H1 (cell line): Measurements from ENCODE around the gene MUC22. TPM values are rescaled to one million over a fixed set of nuclear protein-coding genes. Genes with fewer than 3 reads are reported as not detected.
"Not testable (repeated sequence)": the region's sequence is repeated elsewhere in the genome, so short reads cannot be mapped to it uniquely, and the experiment has no call there.

Experiments
- CTCF ChIA-PET: fragments of 300-600 bp; sonication (Branson Sonifier 250); formaldehyde crosslinking; loops from one replicate; lab custom pipeline; 2021; ENCODE audit not compliant: partially characterized antibody; lab: Charles Lee
- POLR2A ChIA-PET: fragments of 300-600 bp; sonication (Branson Sonifier 250); formaldehyde crosslinking; loops from one replicate; lab custom pipeline; 2021; ENCODE audit warnings: inconsistent platforms; ENCODE audit not compliant: partially characterized antibody; lab: Charles Lee
- DNase-seq, 2 experiments: peaks; one replicate each; pipeline versions ENCODE4 v3.0.0 to v3.0.0-alpha.2; 2010 to 2022; ENCODE audit warnings: low spot score in 2 of 2, low read depth in 1 of 2, mixed read lengths in 1 of 2
- FAIRE-seq: peaks from 2 replicates; lab custom pipeline; 2011; peaks lifted over from hg19 to GRCh38; lab: Jason Lieb, UNC
- H2AFZ ChIP-seq: 2 replicates; pipeline ENCODE4 v1.8.1; 2012; ENCODE audit warnings: low read length, inconsistent platforms
- H2AK5ac ChIP-seq: 2 replicates; pipeline ENCODE4 v1.6.1; 2013; ENCODE audit warnings: low read depth, low read length
- H2BK120ac ChIP-seq: replicated peaks from 2 replicates; pipeline ENCODE3; 2013; ENCODE audit warnings: low read depth, low read length, inconsistent platforms
- H2BK12ac ChIP-seq: 2 replicates; pipeline ENCODE4 v1.6.1; 2013; ENCODE audit warnings: low read depth, low read length
- H2BK15ac ChIP-seq: 2 replicates; pipeline ENCODE4 v1.6.1; 2013; ENCODE audit warnings: low read length
- H2BK20ac ChIP-seq: 2 replicates; pipeline ENCODE4 v1.6.1; 2013; ENCODE audit warnings: low read length
- H2BK5ac ChIP-seq: 2 replicates; pipeline ENCODE4 v1.6.1; 2013; ENCODE audit warnings: low read depth, low read length
- H3K14ac ChIP-seq: 2 replicates; pipeline ENCODE4 v1.6.1; 2013; ENCODE audit warnings: inconsistent platforms; ENCODE audit not compliant: insufficient read length
- H3K18ac ChIP-seq: 2 replicates; pipeline ENCODE4 v1.6.1; 2013; ENCODE audit warnings: low read length; ENCODE audit errors: extremely low read depth
- H3K23ac ChIP-seq: 2 replicates; pipeline ENCODE4 v1.6.1; 2013; ENCODE audit warnings: inconsistent platforms; ENCODE audit not compliant: insufficient read length
- H3K23me2 ChIP-seq: 2 replicates; pipeline ENCODE4 v1.6.1; 2013; ENCODE audit warnings: low read depth, low read length
- H3K27ac ChIP-seq: 2 replicates; pipeline ENCODE4 v1.6.1; 2011; ENCODE audit warnings: low read depth, low read length, inconsistent platforms
- H3K27me3 ChIP-seq, 4 experiments: replicated peaks in 1 of 4; 1 replicate in 1 of 4; 2 replicates in 3 of 4; pipeline versions ENCODE4 v1.6.1 to v1.8.1; 2011 to 2013; ENCODE audit warnings: low read length in 3 of 4, mild to moderate bottlenecking in 3 of 4, inconsistent platforms in 2 of 4, mixed read lengths in 2 of 4, moderate library complexity in 1 of 4; ENCODE audit not compliant: control insufficient read depth in 3 of 4, insufficient read depth in 3 of 4; ENCODE audit errors: extremely low read depth in 1 of 4
- H3K36me3 ChIP-seq, 4 experiments: 2 replicates each; pipeline versions ENCODE4 v1.6.1 to v1.8.1; 2011 to 2013; ENCODE audit warnings: mild to moderate bottlenecking in 4 of 4, low read length in 3 of 4, moderate library complexity in 2 of 4, control low read depth in 1 of 4, inconsistent platforms in 1 of 4; ENCODE audit not compliant: insufficient read depth in 4 of 4, control insufficient read depth in 2 of 4
- H3K4ac ChIP-seq: replicated peaks from 2 replicates; pipeline ENCODE3; 2013; ENCODE audit warnings: low read length, low read depth, mixed read lengths, inconsistent platforms; ENCODE audit not compliant: insufficient read length
- H3K4me1 ChIP-seq, 4 experiments: replicated peaks in 1 of 4; 1 replicate in 1 of 4; 2 replicates in 3 of 4; pipeline versions ENCODE4 v1.6.1 to v1.8.1; 2011 to 2013; ENCODE audit warnings: low read length in 3 of 4, inconsistent platforms in 2 of 4, mixed read lengths in 1 of 4; ENCODE audit not compliant: insufficient read depth in 4 of 4, control insufficient read depth in 3 of 4
- H3K4me2 ChIP-seq, 2 experiments: 2 replicates each; pipeline versions ENCODE4 v1.6.1 to v1.8.1; 2011 to 2013; ENCODE audit warnings: low read depth in 2 of 2, low read length in 2 of 2, control low read depth in 1 of 2, inconsistent platforms in 1 of 2, mild to moderate bottlenecking in 1 of 2; ENCODE audit not compliant: insufficient read depth in 1 of 2
- H3K4me3 ChIP-seq, 4 experiments: fragments of 200-600, 300-600 bp in 1 of 4; sonication (generic), shearing (Covaris generic), sonication (Bioruptor Twin) in 1 of 4; 2 replicates each; pipeline versions ENCODE4 v1.5.1 to v1.8.1; 2011 to 2016; ENCODE audit warnings: low read length in 4 of 4, low read depth in 3 of 4, control low read depth in 2 of 4, inconsistent platforms in 2 of 4, mild to moderate bottlenecking in 2 of 4, mixed read lengths in 1 of 4, moderate library complexity in 1 of 4; ENCODE audit not compliant: insufficient read depth in 2 of 4; ENCODE audit errors: extremely low read depth in 1 of 4
- H3K56ac ChIP-seq: replicated peaks from 2 replicates; pipeline ENCODE3; 2013; ENCODE audit warnings: low read depth, mild to moderate bottlenecking, mixed read lengths, low read length, inconsistent platforms; ENCODE audit not compliant: insufficient read length
- H3K79me1 ChIP-seq: 2 replicates; pipeline ENCODE4 v1.6.1; 2013; ENCODE audit warnings: low read depth, low read length, control low read depth
- H3K79me2 ChIP-seq, 2 experiments: 2 replicates each; pipeline versions ENCODE4 v1.6.1 to v1.8.1; 2012 to 2013; ENCODE audit warnings: low read length in 2 of 2, mild to moderate bottlenecking in 2 of 2, inconsistent platforms in 1 of 2; ENCODE audit not compliant: insufficient read depth in 2 of 2, control insufficient read depth in 1 of 2
- H3K9ac ChIP-seq, 4 experiments: replicated peaks in 1 of 4; 1 replicate in 1 of 4; 2 replicates in 3 of 4; pipeline versions ENCODE4 v1.6.1 to v1.8.1; 2011 to 2013; ENCODE audit warnings: low read depth in 3 of 4, low read length in 3 of 4, control low read depth in 2 of 4, mild to moderate bottlenecking in 2 of 4, moderate library complexity in 2 of 4, inconsistent platforms in 1 of 4; ENCODE audit errors: extremely low read depth in 1 of 4
- H3K9me3 ChIP-seq, 2 experiments: 2 replicates each; pipeline versions ENCODE4 v1.6.1 to v1.8.1; 2012 to 2013; ENCODE audit warnings: mild to moderate bottlenecking in 2 of 2, moderate library complexity in 2 of 2, control low read depth in 1 of 2, inconsistent platforms in 1 of 2, low read depth in 1 of 2, low read length in 1 of 2, mixed read lengths in 1 of 2; ENCODE audit not compliant: insufficient read depth in 2 of 2
- H4K20me1 ChIP-seq, 2 experiments: replicated peaks in 1 of 2; 2 replicates each; pipeline versions ENCODE3 to v1.8.1; 2011 to 2013; ENCODE audit warnings: inconsistent platforms in 2 of 2, low read length in 2 of 2, mild to moderate bottlenecking in 1 of 2; ENCODE audit not compliant: insufficient read depth in 2 of 2, control insufficient read depth in 1 of 2
- H4K5ac ChIP-seq: 2 replicates; pipeline ENCODE4 v1.6.1; 2013; ENCODE audit warnings: low read length, low read depth, mixed read lengths, inconsistent platforms; ENCODE audit not compliant: insufficient read length
- H4K8ac ChIP-seq: 2 replicates; pipeline ENCODE4 v1.8.0; 2013; ENCODE audit warnings: mild to moderate bottlenecking, moderate library complexity, low read length, inconsistent platforms; ENCODE audit not compliant: insufficient read depth; ENCODE audit errors: extremely low read depth
- H4K91ac ChIP-seq: replicated peaks from 2 replicates; pipeline ENCODE3; 2013; ENCODE audit warnings: low read length, mixed read lengths, inconsistent platforms; ENCODE audit not compliant: insufficient read length
- WGBS, 2 experiments: shearing (Covaris generic) in 1 of 2; methylation state at CpG; one replicate each; pipeline versions ENCODE4 v1.1.6 to v1.1.7; 2013 to 2015; ENCODE audit warnings: low lambda C conversion rate in 2 of 2, mixed read lengths in 2 of 2, inconsistent platforms in 1 of 2, low coverage in 1 of 2, missing lambda C conversion rate in 1 of 2; ENCODE audit not compliant: insufficient replicate concordance in 2 of 2, insufficient coverage in 1 of 2, insufficient read length in 1 of 2; ENCODE audit errors: extremely low coverage in 1 of 2, missing lambda C conversion rate in 1 of 2; 5-methylcytosine and 5-hydroxymethylcytosine counted together
- polyA plus RNA-seq, 7 experiments: library from polyadenylated mRNA; depleted of rRNA in 3 of 7; stranded (reverse) in 5 of 7; unstranded in 2 of 7; fragments of >200 nt in 5 of 7; fragments of 200-250 nt in 2 of 7; gene quantifications; 1 replicate in 5 of 7; 2 replicates in 1 of 7; 4 replicates in 1 of 7; pipeline versions ENCODE4 v1.2.1 to v1.2.3, GENCODE V29; 2011 to 2013; ENCODE audit warnings: missing spikeins in 2 of 7, mixed read lengths in 2 of 7
- total RNA-seq: library from RNA; stranded (reverse); fragmentation: NEBNext Ultra II Directional; extraction: Animal tissue kit (Norgen Biotek cat#: 25700); gene quantifications from 2 replicates; pipeline ENCODE4 v1.2.1, GENCODE V29; 2021

Gene MUC22
- total and polyA plus RNA-seq, 2 of the 8 experiments (the other 6 are each of a cell fraction or from before 2014, with no cell fraction given): 0.02 TPM; not detected in 1

DNA sequence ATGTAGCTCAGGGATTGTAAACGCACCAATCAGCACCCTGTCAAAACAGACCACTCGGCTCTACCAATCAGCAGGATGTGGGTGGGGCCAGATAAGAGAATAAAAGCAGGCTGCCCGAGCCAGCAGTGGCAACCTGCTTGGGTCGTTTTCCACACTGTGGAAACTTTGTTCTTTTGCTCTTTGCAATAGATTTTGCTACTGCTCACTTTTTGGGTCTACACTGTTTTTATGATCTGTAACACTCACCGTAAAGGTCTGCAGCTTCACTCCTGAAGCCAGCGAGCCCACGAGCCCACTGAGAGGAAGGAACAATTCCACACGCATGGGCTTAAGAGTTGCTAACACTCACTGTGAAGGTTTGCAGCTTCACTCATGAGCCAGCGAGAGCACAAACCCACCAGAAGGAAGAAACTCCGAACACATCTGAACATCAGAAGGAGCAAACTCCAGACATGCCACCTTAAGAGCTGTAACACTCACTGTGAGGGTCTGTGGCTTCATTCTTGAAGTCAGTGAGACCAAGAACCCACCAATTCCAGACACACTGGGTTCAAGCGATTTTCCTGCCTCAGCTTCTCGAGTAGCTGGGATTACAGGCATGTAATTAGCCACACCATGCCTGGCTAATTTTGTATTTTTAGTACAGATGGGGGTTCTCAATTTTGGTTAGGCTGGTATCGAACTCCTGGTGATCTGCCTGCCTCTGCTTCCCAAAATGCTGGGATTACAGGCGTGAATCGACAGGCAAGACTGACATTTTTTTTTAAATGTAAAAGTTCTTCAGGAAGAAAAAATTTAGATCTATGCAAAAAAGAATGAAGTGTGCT is 11.6 kb downstream of the MUC22 start:
- H3K4me2 ChIP-seq, H3K4me3 ChIP-seq, H4K20me1 ChIP-seq, H3K4me1 ChIP-seq, H2AFZ ChIP-seq, H3K56ac ChIP-seq, H4K91ac ChIP-seq, H3K27me3 ChIP-seq, FAIRE-seq, H3K18ac ChIP-seq, H3K79me2 ChIP-seq, H2BK5ac ChIP-seq, H3K23ac ChIP-seq, H2BK12ac ChIP-seq, H3K79me1 ChIP-seq, DNase-seq, H2BK20ac ChIP-seq, H2BK15ac ChIP-seq, H3K14ac ChIP-seq, H2BK120ac ChIP-seq, H3K36me3 ChIP-seq, H3K23me2 ChIP-seq, H4K5ac ChIP-seq, H3K9me3 ChIP-seq, H3K4ac ChIP-seq, H3K9ac ChIP-seq, H4K8ac ChIP-seq, H2AK5ac ChIP-seq, H3K27ac ChIP-seq: not testable (repeated sequence)
- ChIA-PET CTCF (interaction anchor here (0.6 to 1.9 kb wide), 6 partner anchors 17 to 343 kb away, joined by 3 to 6 read pairs (median 4); no protein-coding TSS in a partner anchor), POLR2A (interaction anchor here (1.2 kb wide), 1 partner anchor 106 kb away, joined by 3 read pairs; no protein-coding TSS in a partner anchor)
- 90% methylated on average over 15 of the region's 15 CpGs; no CpG with 5 or more reads in 1 of the 2 experiments for WGBS, 2 experiments
